Neural cell (in vitro differentiated cells): ENCODE measurements around the gene TP53I11. TPM values are rescaled to one million over a fixed set of nuclear protein-coding genes. Genes with fewer than 3 reads are reported as not detected.

Experiments
- H2AFZ ChIP-seq: fragments of 200-600, 300-800 bp; sonication (generic), shearing (Covaris generic); 2 replicates; pipeline ENCODE4 v1.6.0; 2014; ENCODE audit warnings: low read depth, mild to moderate bottlenecking, antibody characterized with exemption, low read length, moderate library complexity
- H3F3A ChIP-seq: fragments of 200-600 bp; shearing (Covaris generic); 2 replicates; pipeline ENCODE4 v1.6.1; 2016; ENCODE audit warnings: mild to moderate bottlenecking, moderate library complexity, mixed read lengths, antibody characterized with exemption, low read length; ENCODE audit not compliant: insufficient read depth, poor library complexity, severe bottlenecking
- H3K27ac ChIP-seq: fragments of 200-600, 300-800 bp; sonication (generic), shearing (Covaris generic); 2 replicates; pipeline ENCODE4 v1.5.1; 2014; ENCODE audit warnings: mild to moderate bottlenecking, low read length, moderate library complexity
- H3K27me3 ChIP-seq: fragments of 300-800, 200-600 bp; sonication (generic), shearing (Covaris generic); 2 replicates; pipeline ENCODE4 v1.6.0; 2014; ENCODE audit warnings: mild to moderate bottlenecking, low read depth, low read length, moderate library complexity; ENCODE audit not compliant: insufficient read depth
- H3K36me3 ChIP-seq: fragments of 300-800, 200-600 bp; sonication (generic), shearing (Covaris generic); 2 replicates; pipeline ENCODE4 v1.5.1; 2014; ENCODE audit warnings: mild to moderate bottlenecking, antibody characterized with exemption, low read length, moderate library complexity; ENCODE audit not compliant: insufficient read depth
- H3K4me2 ChIP-seq: fragments of 300-800, 200-600 bp; sonication (generic), shearing (Covaris generic); 2 replicates; pipeline ENCODE4 v1.6.0; 2014; ENCODE audit warnings: mild to moderate bottlenecking, low read length
- H3K4me3 ChIP-seq: fragments of 300-800, 200-600 bp; sonication (generic), shearing (Covaris generic); 2 replicates; pipeline ENCODE4 v1.5.1; 2014; ENCODE audit warnings: mild to moderate bottlenecking, low read length, moderate library complexity
- H3K79me2 ChIP-seq: fragments of 200-600 bp; shearing (Covaris generic); replicated peaks from 2 replicates; pipeline ENCODE4 v1.6.0; 2014; ENCODE audit warnings: mild to moderate bottlenecking, low read length, moderate library complexity; ENCODE audit not compliant: insufficient read depth
- H3K9ac ChIP-seq: fragments of 300-800, 200-600 bp; sonication (generic), shearing (Covaris generic); 2 replicates; pipeline ENCODE4 v1.6.1; 2016; ENCODE audit warnings: mild to moderate bottlenecking, low read length, mixed read lengths
- H3K9me2 ChIP-seq: fragments of 200-600 bp; shearing (Covaris generic); 2 replicates; pipeline ENCODE4 v1.6.1; 2016; ENCODE audit warnings: mild to moderate bottlenecking, low read length, mixed read lengths; ENCODE audit not compliant: insufficient read depth
- H3K9me3 ChIP-seq: fragments of 200-600, 300-800 bp; sonication (generic), shearing (Covaris generic); 2 replicates; pipeline ENCODE4 v1.6.1; 2016; ENCODE audit warnings: mild to moderate bottlenecking, mixed run types, low read length, moderate library complexity, mixed read lengths
- H4K20me1 ChIP-seq: fragments of 200-600 bp; shearing (Covaris generic); 2 replicates; pipeline ENCODE4 v1.6.1; 2016; ENCODE audit warnings: mild to moderate bottlenecking, mixed run types; ENCODE audit not compliant: insufficient read depth
- EP300 ChIP-seq: fragments of 450-650 bp; conservative IDR thresholded peaks from 2 replicates; pipeline ENCODE4 v1.6.1; 2014; ENCODE audit warnings: antibody characterized with exemption, mild to moderate bottlenecking, moderate library complexity; ENCODE audit not compliant: poor library complexity, severe bottlenecking
- EZH2 ChIP-seq: fragments of 200-600, 300-800 bp; shearing (Covaris generic), sonication (generic); IDR thresholded peaks from 2 replicates; pipeline ENCODE4 v1.6.1; 2014; ENCODE audit warnings: antibody characterized with exemption, low read length, borderline replicate concordance, mild to moderate bottlenecking; ENCODE audit not compliant: insufficient read depth, poor library complexity, severe bottlenecking
- MXI1 ChIP-seq: fragments of 450-650 bp; conservative IDR thresholded peaks from 2 replicates; pipeline ENCODE4 v1.6.1; 2014; ENCODE audit warnings: antibody characterized with exemption, mild to moderate bottlenecking; ENCODE audit not compliant: poor library complexity, severe bottlenecking
- POLR2AphosphoS5 ChIP-seq: IDR thresholded peaks from 2 replicates; pipeline ENCODE4 v1.6.1; 2012
- RAD21 ChIP-seq: fragments of 450-650 bp; conservative IDR thresholded peaks from 2 replicates; pipeline ENCODE4 v1.6.1; 2014; ENCODE audit warnings: antibody characterized with exemption, mild to moderate bottlenecking, moderate library complexity
- SMC3 ChIP-seq: fragments of 450-650 bp; conservative IDR thresholded peaks from 2 replicates; pipeline ENCODE4 v1.6.1; 2014; ENCODE audit warnings: antibody characterized with exemption, mild to moderate bottlenecking, moderate library complexity; ENCODE audit not compliant: poor library complexity
- TAF1 ChIP-seq: IDR thresholded peaks from 2 replicates; pipeline ENCODE4 v1.6.1; 2012; ENCODE audit warnings: low read depth
- polyA plus RNA-seq: library from polyadenylated mRNA; depleted of rRNA; stranded (reverse); fragments of >200 nt; gene quantifications from 2 replicates; pipeline ENCODE4 v1.2.3, GENCODE V29; 2014
- TF ChIP-seq, protein P1 (sequence below): IDR thresholded peaks from 2 replicates; pipeline ENCODE4 v1.6.1; 2012; ENCODE audit warnings: borderline replicate concordance
- TF ChIP-seq, protein P2 (sequence below): fragments of 450-650 bp; IDR thresholded peaks from 2 replicates; pipeline ENCODE4 v1.5.1; 2014; ENCODE audit warnings: antibody characterized with exemption, mild to moderate bottlenecking, moderate library complexity; ENCODE audit not compliant: poor library complexity, severe bottlenecking

TP53I11 gene
- polyA plus RNA-seq, 1 donor from 2014 or later = 30.0 TPM

DNA sequence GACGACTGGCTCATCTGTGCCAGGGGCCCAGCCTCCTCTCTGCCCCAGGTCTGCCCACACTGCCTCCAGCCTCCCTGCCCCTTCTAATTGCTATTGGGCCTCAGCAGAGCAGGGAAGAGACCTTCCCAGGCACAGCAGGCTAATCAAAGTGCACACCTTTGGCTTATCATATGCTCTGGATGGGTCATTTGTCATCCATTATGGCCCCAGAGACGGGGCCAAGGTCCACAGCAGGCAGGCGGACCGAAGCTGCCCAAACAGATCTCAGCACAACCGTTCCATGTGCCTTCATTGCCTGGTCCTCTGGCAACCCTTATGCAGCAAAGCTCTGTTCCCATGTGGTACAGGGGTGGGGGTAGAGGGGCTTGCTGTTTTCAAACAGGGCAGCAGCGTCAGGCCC is 66.6 kb downstream of the TP53I11 start:
- Histone ChIP-seq H3K9me3 (no peaks in the 10 kb centered on the region), H3F3A (no peaks in the 10 kb centered on the region), H3K4me3 (no peak overlapping the region), H4K20me1 (no peaks in the 10 kb centered on the region), H2AFZ (no peak overlapping the region), H3K9ac (no peak overlapping the region), H3K4me2 (no peak overlapping the region), H3K27ac (no peak overlapping the region), H3K9me2 (no peaks in the 10 kb centered on the region), H3K79me2 (no peaks in the 10 kb centered on the region), H3K36me3 (no peaks in the 10 kb centered on the region), H3K27me3 (no peaks in the 10 kb centered on the region)
- TF ChIP-seq, protein P1, sequence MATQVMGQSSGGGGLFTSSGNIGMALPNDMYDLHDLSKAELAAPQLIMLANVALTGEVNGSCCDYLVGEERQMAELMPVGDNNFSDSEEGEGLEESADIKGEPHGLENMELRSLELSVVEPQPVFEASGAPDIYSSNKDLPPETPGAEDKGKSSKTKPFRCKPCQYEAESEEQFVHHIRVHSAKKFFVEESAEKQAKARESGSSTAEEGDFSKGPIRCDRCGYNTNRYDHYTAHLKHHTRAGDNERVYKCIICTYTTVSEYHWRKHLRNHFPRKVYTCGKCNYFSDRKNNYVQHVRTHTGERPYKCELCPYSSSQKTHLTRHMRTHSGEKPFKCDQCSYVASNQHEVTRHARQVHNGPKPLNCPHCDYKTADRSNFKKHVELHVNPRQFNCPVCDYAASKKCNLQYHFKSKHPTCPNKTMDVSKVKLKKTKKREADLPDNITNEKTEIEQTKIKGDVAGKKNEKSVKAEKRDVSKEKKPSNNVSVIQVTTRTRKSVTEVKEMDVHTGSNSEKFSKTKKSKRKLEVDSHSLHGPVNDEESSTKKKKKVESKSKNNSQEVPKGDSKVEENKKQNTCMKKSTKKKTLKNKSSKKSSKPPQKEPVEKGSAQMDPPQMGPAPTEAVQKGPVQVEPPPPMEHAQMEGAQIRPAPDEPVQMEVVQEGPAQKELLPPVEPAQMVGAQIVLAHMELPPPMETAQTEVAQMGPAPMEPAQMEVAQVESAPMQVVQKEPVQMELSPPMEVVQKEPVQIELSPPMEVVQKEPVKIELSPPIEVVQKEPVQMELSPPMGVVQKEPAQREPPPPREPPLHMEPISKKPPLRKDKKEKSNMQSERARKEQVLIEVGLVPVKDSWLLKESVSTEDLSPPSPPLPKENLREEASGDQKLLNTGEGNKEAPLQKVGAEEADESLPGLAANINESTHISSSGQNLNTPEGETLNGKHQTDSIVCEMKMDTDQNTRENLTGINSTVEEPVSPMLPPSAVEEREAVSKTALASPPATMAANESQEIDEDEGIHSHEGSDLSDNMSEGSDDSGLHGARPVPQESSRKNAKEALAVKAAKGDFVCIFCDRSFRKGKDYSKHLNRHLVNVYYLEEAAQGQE = no peak
- TF ChIP-seq EP300 (no peak), EZH2 (no peak), RAD21 (no peak), MXI1 (no peak)
- TF ChIP-seq, protein P2, sequence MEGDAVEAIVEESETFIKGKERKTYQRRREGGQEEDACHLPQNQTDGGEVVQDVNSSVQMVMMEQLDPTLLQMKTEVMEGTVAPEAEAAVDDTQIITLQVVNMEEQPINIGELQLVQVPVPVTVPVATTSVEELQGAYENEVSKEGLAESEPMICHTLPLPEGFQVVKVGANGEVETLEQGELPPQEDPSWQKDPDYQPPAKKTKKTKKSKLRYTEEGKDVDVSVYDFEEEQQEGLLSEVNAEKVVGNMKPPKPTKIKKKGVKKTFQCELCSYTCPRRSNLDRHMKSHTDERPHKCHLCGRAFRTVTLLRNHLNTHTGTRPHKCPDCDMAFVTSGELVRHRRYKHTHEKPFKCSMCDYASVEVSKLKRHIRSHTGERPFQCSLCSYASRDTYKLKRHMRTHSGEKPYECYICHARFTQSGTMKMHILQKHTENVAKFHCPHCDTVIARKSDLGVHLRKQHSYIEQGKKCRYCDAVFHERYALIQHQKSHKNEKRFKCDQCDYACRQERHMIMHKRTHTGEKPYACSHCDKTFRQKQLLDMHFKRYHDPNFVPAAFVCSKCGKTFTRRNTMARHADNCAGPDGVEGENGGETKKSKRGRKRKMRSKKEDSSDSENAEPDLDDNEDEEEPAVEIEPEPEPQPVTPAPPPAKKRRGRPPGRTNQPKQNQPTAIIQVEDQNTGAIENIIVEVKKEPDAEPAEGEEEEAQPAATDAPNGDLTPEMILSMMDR = no peak

DNA sequence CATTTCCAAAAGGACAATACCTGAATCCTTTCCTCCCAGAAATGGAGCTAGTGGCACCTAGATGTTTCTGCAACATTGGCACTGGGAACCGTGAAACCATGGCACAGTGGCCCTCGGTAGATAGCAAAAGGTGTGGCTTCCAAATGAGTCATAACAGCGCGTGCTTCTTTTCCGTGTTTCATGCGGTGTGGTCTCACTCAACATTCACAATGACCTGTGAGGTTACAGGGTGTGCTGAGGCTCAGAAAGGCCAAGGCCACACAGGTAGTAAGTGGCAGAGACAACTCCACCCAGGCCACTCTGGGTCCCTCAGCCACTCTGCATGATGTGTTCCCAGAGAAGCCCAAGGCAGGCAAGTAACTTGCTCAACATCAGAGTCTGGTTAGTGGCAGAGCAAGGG is 67.4 kb downstream of the TP53I11 start:
- no peak for TF ChIP-seq MXI1
- TF ChIP-seq TAF1 = no peak
- no peak for TF ChIP-seq SMC3
- no peak for TF ChIP-seq EP300
- no peak for TF ChIP-seq POLR2AphosphoS5
- TF ChIP-seq RAD21 = no peak
- TF ChIP-seq EZH2 = no peak
- TF ChIP-seq, protein P1 = no peak
- TF ChIP-seq, protein P2 = no peak

More for the DNA sequence above, 67.4 kb downstream of the TP53I11 start:
- no peak overlapping the region for H2AFZ ChIP-seq
- H3K4me2 ChIP-seq = no peak overlapping the region
- no peak overlapping the region for H3K4me3 ChIP-seq
- no peaks in the 10 kb centered on the region for H4K20me1 ChIP-seq
- H3K36me3 ChIP-seq = no peaks in the 10 kb centered on the region
- no peaks in the 10 kb centered on the region for H3K79me2 ChIP-seq
- no peaks in the 10 kb centered on the region for H3K9me2 ChIP-seq
- H3K27me3 ChIP-seq = no peaks in the 10 kb centered on the region
- no peaks in the 10 kb centered on the region for H3K9me3 ChIP-seq
- H3K9ac ChIP-seq = no peak overlapping the region
- no peak overlapping the region for H3K27ac ChIP-seq
- no peaks in the 10 kb centered on the region for H3F3A ChIP-seq
